Erythroblast (primary cell): ENCODE measurements around the gene SERPINI2.

ENCODE experiments used
- GATA1 ChIP-seq: IDR thresholded peaks from 2 replicates; pipeline ENCODE4 v1.6.1; 2011; ENCODE audit warnings: low read depth, mild to moderate bottlenecking, control low read depth, low read length, moderate library complexity
- POLR2A ChIP-seq: IDR thresholded peaks from 2 replicates; pipeline ENCODE4 v1.6.1; 2011; ENCODE audit warnings: mild to moderate bottlenecking, low read length

- TF ChIP-seq POLR2A = no peak
- TF ChIP-seq GATA1 = no peak
Measured at GRCh38 chr3:167453815-167454214, 20.0 kb downstream of the SERPINI2 start.
